BJ (cell line): ENCODE results near the gene DGKG. TPM values are rescaled to one million over a fixed set of nuclear protein-coding genes. Genes with fewer than 3 reads are reported as not detected.

ENCODE experiments used
- CTCF ChIA-PET: fragments of 350-600 bp; formaldehyde crosslinking; extraction: SDS; loops from one replicate; lab custom pipeline; 2021; ENCODE audit warnings: antibody characterized with exemption, inconsistent platforms; lab: Yijun Ruan, JAX
- POLR2A ChIA-PET: fragments of 300-600 bp; sonication (Branson Sonifier 250); formaldehyde crosslinking; extraction: SDS; loops from one replicate; lab custom pipeline; 2021; ENCODE audit warnings: antibody characterized with exemption; lab: Charles Lee
- DNase-seq: peaks from one replicate; pipeline ENCODE4 v3.0.0-alpha.2; 2011; ENCODE audit warnings: low read depth
- H3K27me3 ChIP-seq: 2 replicates; pipeline ENCODE4 v1.6.0; 2011; ENCODE audit warnings: low read length; ENCODE audit not compliant: control insufficient read depth, insufficient read depth
- H3K36me3 ChIP-seq: 2 replicates; pipeline ENCODE4 v1.5.1; 2011; ENCODE audit warnings: low read length; ENCODE audit not compliant: control insufficient read depth, insufficient read depth
- H3K4me3 ChIP-seq: 2 replicates; pipeline ENCODE4 v1.5.1; 2011; ENCODE audit warnings: low read depth, mild to moderate bottlenecking, control low read depth, low read length
- polyA plus RNA-seq: library from polyadenylated mRNA; depleted of rRNA; stranded (reverse); fragments of >200 nt; gene quantifications from 2 replicates; pipeline ENCODE4 v1.2.3, GENCODE V29; 2011
- TF ChIP-seq, protein P1 (sequence below): IDR thresholded peaks from 2 replicates; pipeline ENCODE4 v1.5.1; 2011; ENCODE audit warnings: low read depth, mild to moderate bottlenecking, control low read depth, inconsistent platforms, low read length, moderate library complexity; ENCODE audit not compliant: insufficient read depth

DGKG gene
- polyA plus RNA-seq, 1 experiment: not detected

GRCh38 chr3:186367631-186368030, 5.6 kb upstream of the DGKG start:
- H3K36me3 ChIP-seq: no peaks in the 10 kb centered on the region
- DNase-seq: no peak
- CTCF ChIA-PET: no interaction called here
- TF ChIP-seq, protein P1, sequence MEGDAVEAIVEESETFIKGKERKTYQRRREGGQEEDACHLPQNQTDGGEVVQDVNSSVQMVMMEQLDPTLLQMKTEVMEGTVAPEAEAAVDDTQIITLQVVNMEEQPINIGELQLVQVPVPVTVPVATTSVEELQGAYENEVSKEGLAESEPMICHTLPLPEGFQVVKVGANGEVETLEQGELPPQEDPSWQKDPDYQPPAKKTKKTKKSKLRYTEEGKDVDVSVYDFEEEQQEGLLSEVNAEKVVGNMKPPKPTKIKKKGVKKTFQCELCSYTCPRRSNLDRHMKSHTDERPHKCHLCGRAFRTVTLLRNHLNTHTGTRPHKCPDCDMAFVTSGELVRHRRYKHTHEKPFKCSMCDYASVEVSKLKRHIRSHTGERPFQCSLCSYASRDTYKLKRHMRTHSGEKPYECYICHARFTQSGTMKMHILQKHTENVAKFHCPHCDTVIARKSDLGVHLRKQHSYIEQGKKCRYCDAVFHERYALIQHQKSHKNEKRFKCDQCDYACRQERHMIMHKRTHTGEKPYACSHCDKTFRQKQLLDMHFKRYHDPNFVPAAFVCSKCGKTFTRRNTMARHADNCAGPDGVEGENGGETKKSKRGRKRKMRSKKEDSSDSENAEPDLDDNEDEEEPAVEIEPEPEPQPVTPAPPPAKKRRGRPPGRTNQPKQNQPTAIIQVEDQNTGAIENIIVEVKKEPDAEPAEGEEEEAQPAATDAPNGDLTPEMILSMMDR: no peak
- peaks cover 26% of the 10 kb centered on the region for H3K27me3 ChIP-seq
- POLR2A ChIA-PET: interaction anchor here (0.7 kb wide), 1 partner anchor 39 kb away, joined by 4 read pairs; no protein-coding TSS in a partner anchor
- no peak overlapping the region for H3K4me3 ChIP-seq

DNA sequence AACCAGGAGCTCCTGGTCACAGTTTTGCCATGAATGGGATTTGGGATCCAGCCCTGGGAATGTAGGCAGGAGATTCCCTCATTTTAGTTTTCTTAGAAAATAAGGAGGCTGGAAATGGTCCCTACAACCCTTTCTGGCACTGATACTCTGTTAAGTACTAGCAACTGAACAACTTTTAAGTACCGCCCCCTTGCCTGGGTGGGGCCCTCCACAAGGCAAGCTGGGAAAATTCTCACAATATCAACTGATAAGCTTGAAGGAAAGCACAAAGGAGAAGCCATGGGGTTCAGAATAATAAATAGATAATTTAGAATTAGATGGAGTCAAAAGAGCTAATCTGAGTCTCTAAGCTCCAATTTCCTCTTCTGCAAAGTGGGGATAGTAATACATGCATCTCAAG, 4.2 kb upstream of the DGKG start:
- Histone ChIP-seq H3K27me3 (peaks cover 38% of the 10 kb centered on the region), H3K4me3 (no peak overlapping the region), H3K36me3 (no peaks in the 10 kb centered on the region)
- ChIA-PET CTCF (interaction anchor here (0.7 kb wide), 1 partner anchor 37 kb away, joined by 3 read pairs; no protein-coding TSS in a partner anchor), POLR2A (no interaction called here)
- TF ChIP-seq, protein P1: no peak
- DNase-seq: no peak

DNA sequence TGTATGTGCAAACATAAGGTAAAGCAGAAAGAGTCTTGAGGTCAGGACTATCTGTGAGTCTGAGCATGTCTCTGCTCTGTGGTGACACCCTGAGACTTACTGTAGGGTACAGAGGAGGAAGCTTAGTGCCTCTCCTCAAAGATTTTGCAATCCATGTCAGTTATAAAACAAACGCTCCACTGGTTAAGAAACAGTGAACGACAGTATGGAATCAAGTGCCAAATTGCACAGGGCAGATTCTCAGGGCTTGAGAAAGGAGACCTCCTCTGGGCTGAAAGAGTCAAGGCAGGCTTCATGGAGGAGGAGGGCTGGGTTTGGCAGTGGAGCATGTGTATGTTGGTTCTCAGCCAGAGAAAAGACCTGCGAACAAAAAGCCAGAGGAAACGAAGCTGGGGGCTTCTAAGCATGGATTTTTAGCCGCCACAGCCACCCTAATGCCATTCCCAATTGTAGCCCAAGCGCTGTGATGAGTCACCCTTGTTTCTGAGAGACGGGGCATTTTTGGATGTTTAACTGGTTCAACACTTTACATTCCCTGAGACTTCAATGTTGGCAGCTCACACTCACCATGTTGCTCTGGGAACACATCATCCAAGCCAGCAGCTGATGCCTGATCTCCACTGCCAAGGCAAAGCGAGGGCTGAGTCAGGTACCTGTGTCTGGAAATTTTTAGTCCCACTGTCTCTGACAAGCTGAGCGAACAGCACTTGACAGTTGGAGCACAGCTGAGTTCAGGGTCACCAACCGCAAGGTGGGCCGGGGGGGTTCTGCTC, 3.4 kb upstream of the DGKG start:
- POLR2A ChIA-PET: no interaction called here
- CTCF ChIA-PET: interaction anchor here (1.3 kb wide), 1 partner anchor 9 kb away, joined by 3 read pairs; no protein-coding TSS in a partner anchor
- no peak overlapping the region for H3K4me3 ChIP-seq
- H3K27me3 ChIP-seq: peaks cover 46% of the 10 kb centered on the region
- H3K36me3 ChIP-seq: no peaks in the 10 kb centered on the region
- DNase-seq: no peak
- TF ChIP-seq, protein P1: no peak

GRCh38 chr3:186362988-186363387, 954 bp upstream of the DGKG start:
- CTCF ChIA-PET: no interaction called here
- H3K4me3 ChIP-seq: no peak overlapping the region
- H3K27me3 ChIP-seq: peaks cover 40% of the 10 kb centered on the region
- no peak for DNase-seq
- POLR2A ChIA-PET: no interaction called here
- no peaks in the 10 kb centered on the region for H3K36me3 ChIP-seq
- TF ChIP-seq, protein P1: no peak

DNA sequence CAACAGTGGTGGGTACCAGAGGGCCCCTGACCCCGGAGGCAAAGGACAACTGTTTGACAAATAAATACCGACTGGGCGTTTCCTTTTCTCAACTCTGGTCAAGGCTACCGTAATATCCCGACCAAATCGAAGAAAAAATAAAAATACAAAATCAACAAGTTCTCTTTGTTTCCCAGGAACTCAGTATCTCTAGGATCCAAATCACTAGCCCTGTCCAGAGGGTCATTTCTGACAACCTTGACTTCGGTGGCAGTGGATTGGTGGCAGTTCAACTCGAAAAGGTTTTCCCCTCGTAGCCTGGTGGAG, 456 bp upstream of the DGKG start:
- no peak for DNase-seq
- POLR2A ChIA-PET: no interaction called here
- TF ChIP-seq, protein P1: no peak
- no peaks in the 10 kb centered on the region for H3K36me3 ChIP-seq
- no peak overlapping the region for H3K4me3 ChIP-seq
- H3K27me3 ChIP-seq: peaks cover 37% of the 10 kb centered on the region
- CTCF ChIA-PET: no interaction called here
